ENCODE data around the gene DMTF1.
"Not testable (repeated sequence)": the region's sequence is repeated elsewhere in the genome, so short reads cannot be mapped to it uniquely, and the experiment has no call there.

DMTF1 gene

DNA sequence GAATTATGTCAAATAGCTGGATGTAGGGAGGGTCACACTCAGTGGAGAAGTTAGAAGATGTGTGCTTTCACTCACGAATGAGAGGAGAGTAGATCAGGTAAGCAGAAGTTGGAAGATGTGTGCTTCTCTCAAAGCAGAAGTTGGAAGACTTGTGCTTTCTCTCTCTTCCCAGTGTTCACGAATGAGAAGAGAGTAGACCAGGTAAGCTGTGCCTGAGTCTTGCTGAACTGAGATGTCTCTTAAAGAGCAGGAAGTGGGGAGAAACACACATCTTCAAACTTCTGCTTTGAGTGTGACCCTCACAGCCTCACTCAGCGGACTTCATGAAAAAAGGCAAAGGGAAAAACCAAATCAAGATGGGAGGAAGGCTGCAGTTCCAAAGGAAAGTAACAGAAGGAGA is 74.2 kb downstream of the DMTF1 start:
- no peak overlapping the region for H3K27ac ChIP-seq (ENCODE audit: low read length)
- peaks cover 0 to 4% of the 10 kb centered on the region in 2 donors for H3K4me1 ChIP-seq (ENCODE audit: control insufficient read depth in 1 of 2, insufficient read depth in 2 of 2, low read length in 2 of 2)
- H3K4me3 ChIP-seq (ENCODE audit: low read depth in 1 of 2, low read length in 2 of 2) = no peak overlapping the region
- no peaks in the 10 kb centered on the region for H3K9me3 ChIP-seq (ENCODE audit: control insufficient read depth in 1 of 2, low read length in 2 of 2)
- no peaks in the 10 kb centered on the region for H3K36me3 ChIP-seq (ENCODE audit: control insufficient read depth in 1 of 2, insufficient read depth in 2 of 2, low read length in 2 of 2)
- H3K27me3 ChIP-seq (ENCODE audit: low read depth, low read length) = no peaks in the 10 kb centered on the region

- Histone ChIP-seq H3K27me3 (ENCODE audit: low read depth, low read length) (no peaks in the 10 kb centered on the region), H3K27ac (ENCODE audit: low read length) (no peak overlapping the region), H3K4me1 (ENCODE audit: control insufficient read depth in 1 of 2, insufficient read depth in 2 of 2, low read length in 2 of 2) (peaks cover 0 to 5% of the 10 kb centered on the region in 2 donors), H3K36me3 (ENCODE audit: control insufficient read depth in 1 of 2, insufficient read depth in 2 of 2, low read length in 2 of 2) (no peaks in the 10 kb centered on the region), H3K9me3 (ENCODE audit: control insufficient read depth in 1 of 2, low read length in 2 of 2) (no peaks in the 10 kb centered on the region), H3K4me3 (ENCODE audit: low read depth in 1 of 2, low read length in 2 of 2) (no peak overlapping the region)
Observed at GRCh38 chr7:87231258-87231657, 79.0 kb downstream of the DMTF1 start.

DNA sequence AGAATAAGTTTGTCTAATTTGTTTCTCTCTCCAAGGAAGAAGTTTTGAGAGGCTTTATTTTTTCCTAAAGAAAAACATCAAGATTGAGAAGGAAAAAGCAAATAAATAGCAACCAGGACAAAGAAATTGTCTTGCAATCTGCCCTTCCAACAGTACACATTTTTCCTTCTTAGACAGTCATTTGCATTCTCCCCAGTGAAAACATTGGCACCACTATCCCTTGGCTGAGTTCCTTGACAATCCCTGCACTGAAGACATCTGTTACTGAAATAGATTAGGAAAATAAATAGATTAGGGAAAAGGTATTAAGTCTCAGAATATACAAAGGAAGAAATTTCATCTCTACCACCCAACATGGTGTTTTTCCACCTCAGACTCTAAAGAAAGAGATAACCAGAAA is 79.5 kb downstream of the DMTF1 start:
- no peaks in the 10 kb centered on the region for H3K9me3 ChIP-seq (ENCODE audit: control insufficient read depth in 1 of 2, low read length in 2 of 2)

GRCh38 chr7:87234949-87235348 is 82.7 kb downstream of the DMTF1 start:
- Histone ChIP-seq H3K4me1 (ENCODE audit: control insufficient read depth in 1 of 2, insufficient read depth in 2 of 2, low read length in 2 of 2) (peaks cover 0 to 5% of the 10 kb centered on the region in 2 donors), H3K27ac (ENCODE audit: low read length) (no peak overlapping the region), H3K36me3 (ENCODE audit: control insufficient read depth in 1 of 2, insufficient read depth in 2 of 2, low read length in 2 of 2) (no peaks in the 10 kb centered on the region), H3K9me3 (ENCODE audit: control insufficient read depth in 1 of 2, low read length in 2 of 2) (no peaks in the 10 kb centered on the region), H3K4me3 (ENCODE audit: low read depth in 1 of 2, low read length in 2 of 2) (no peak overlapping the region), H3K27me3 (ENCODE audit: low read depth, low read length) (no peaks in the 10 kb centered on the region)

More for the DNA sequence above, 79.5 kb downstream of the DMTF1 start:
- Histone ChIP-seq H3K27me3 (ENCODE audit: low read depth, low read length) (no peaks in the 10 kb centered on the region), H3K4me1 (ENCODE audit: control insufficient read depth in 1 of 2, insufficient read depth in 2 of 2, low read length in 2 of 2) (peaks cover 0 to 5% of the 10 kb centered on the region in 2 donors), H3K27ac (ENCODE audit: low read length) (no peak overlapping the region), H3K36me3 (ENCODE audit: control insufficient read depth in 1 of 2, insufficient read depth in 2 of 2, low read length in 2 of 2) (no peaks in the 10 kb centered on the region), H3K4me3 (ENCODE audit: low read depth in 1 of 2, low read length in 2 of 2) (no peak overlapping the region)

- H3K27me3 ChIP-seq (ENCODE audit: low read depth, low read length); H3K4me1 ChIP-seq (ENCODE audit: control insufficient read depth in 1 of 2, insufficient read depth in 2 of 2, low read length in 2 of 2); H3K4me3 ChIP-seq (ENCODE audit: low read depth in 1 of 2, low read length in 2 of 2); H3K27ac ChIP-seq (ENCODE audit: low read length); H3K9me3 ChIP-seq (ENCODE audit: control insufficient read depth in 1 of 2, low read length in 2 of 2); H3K36me3 ChIP-seq (ENCODE audit: control insufficient read depth in 1 of 2, insufficient read depth in 2 of 2, low read length in 2 of 2): not testable (repeated sequence)
Observed at GRCh38 chr7:87238464-87239051, 86.3 kb downstream of the DMTF1 start.

- H3K9me3 ChIP-seq (ENCODE audit: control insufficient read depth in 1 of 2, low read length in 2 of 2); H3K4me1 ChIP-seq (ENCODE audit: control insufficient read depth in 1 of 2, insufficient read depth in 2 of 2, low read length in 2 of 2); H3K27ac ChIP-seq (ENCODE audit: low read length); H3K36me3 ChIP-seq (ENCODE audit: control insufficient read depth in 1 of 2, insufficient read depth in 2 of 2, low read length in 2 of 2); H3K27me3 ChIP-seq (ENCODE audit: low read depth, low read length); H3K4me3 ChIP-seq (ENCODE audit: low read depth in 1 of 2, low read length in 2 of 2): not testable (repeated sequence)
Observed at GRCh38 chr7:87245671-87246070, 93.4 kb downstream of the DMTF1 start.

All from muscle layer of duodenum (tissue), 2 donors.